ENCODE data around the gene CEP85L.

CEP85L gene

GRCh38 chr6:118502169-118502568 lies 149.2 kb downstream of the CEP85L start:
- no peaks in the 10 kb centered on the region for H3K27me3 ChIP-seq (ENCODE audit: insufficient read depth, poor library complexity, severe bottlenecking)
- TF ChIP-seq SPI1 (IDR thresholded peaks at IDR 0.05; ENCODE audit: borderline replicate concordance, low read depth) (no peak), CTCF (IDR thresholded peaks at IDR 0.05; ENCODE audit: insufficient read depth, low read length) (no peak), REST (IDR thresholded peaks at IDR 0.05; ENCODE audit: insufficient replicate concordance, low read depth) (no peak), GABPA (IDR thresholded peaks at IDR 0.05; ENCODE audit: low read depth) (no peak), POLR2AphosphoS5 (IDR thresholded peaks at IDR 0.05; ENCODE audit: low read depth) (no peak)
- H3K4me3 ChIP-seq (replicated peaks; ENCODE audit: insufficient read depth, low read length): no peak overlapping the region
- no peak overlapping the region for H3K27ac ChIP-seq (replicated peaks)
- DNase-seq (ENCODE audit: low read depth in 1 of 2, low spot score in 1 of 2): no peak

DNA sequence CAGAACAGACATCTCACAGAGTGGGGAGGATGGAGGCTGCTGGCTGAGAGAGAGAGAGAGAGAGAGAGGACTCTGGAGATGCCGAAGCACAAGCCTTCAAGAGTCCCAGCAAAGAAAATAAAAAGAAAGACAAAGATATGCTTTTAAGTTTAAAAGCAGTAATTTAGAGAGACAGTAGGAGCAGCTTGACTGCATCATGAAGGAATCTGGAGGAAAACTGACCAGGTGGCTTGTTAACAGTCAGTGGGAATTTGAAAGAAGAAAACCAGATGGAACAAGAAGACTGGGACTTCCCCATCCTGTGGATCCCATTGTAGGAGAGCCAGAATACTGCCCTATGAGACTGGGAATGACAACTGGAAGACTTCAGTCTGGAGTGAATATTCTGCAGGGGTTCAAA lies 149.6 kb downstream of the CEP85L start:
- no peak overlapping the region for H3K27ac ChIP-seq (replicated peaks)
- TF ChIP-seq CTCF (IDR thresholded peaks at IDR 0.05; ENCODE audit: insufficient read depth, low read length) (no peak), REST (IDR thresholded peaks at IDR 0.05; ENCODE audit: insufficient replicate concordance, low read depth) (no peak), SPI1 (IDR thresholded peaks at IDR 0.05; ENCODE audit: borderline replicate concordance, low read depth) (no peak), GABPA (IDR thresholded peaks at IDR 0.05; ENCODE audit: low read depth) (no peak), POLR2AphosphoS5 (IDR thresholded peaks at IDR 0.05; ENCODE audit: low read depth) (no peak)
- H3K4me3 ChIP-seq (replicated peaks; ENCODE audit: insufficient read depth, low read length): no peak overlapping the region
- H3K27me3 ChIP-seq (ENCODE audit: insufficient read depth, poor library complexity, severe bottlenecking): no peaks in the 10 kb centered on the region
- no peak for DNase-seq (ENCODE audit: low read depth in 1 of 2, low spot score in 1 of 2)

DNA sequence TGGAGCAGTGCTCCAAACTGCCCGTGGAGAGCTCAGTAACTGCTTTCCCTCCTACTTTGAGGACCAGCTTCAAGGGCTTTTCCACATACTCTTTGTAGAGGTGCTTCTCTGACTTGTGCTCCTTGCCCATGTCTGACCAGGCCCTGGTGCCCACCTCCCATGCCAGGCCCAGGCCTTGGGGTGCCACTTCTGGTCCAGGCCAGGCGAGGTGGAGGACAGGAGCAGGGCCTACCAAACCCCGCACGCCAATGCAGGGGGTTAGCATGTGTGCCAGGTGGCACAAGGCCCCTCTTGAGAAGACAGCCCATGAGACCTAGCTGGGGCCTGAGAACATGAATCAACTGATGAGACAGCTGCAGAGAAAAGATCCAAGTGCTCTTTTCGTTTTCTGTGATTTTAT lies 150.3 kb downstream of the CEP85L start:
- no peaks in the 10 kb centered on the region for H3K27me3 ChIP-seq (ENCODE audit: insufficient read depth, poor library complexity, severe bottlenecking)
- DNase-seq (ENCODE audit: low read depth in 1 of 2, low spot score in 1 of 2): no peak
- no peak overlapping the region for H3K4me3 ChIP-seq (replicated peaks; ENCODE audit: insufficient read depth, low read length)
- TF ChIP-seq SPI1 (IDR thresholded peaks at IDR 0.05; ENCODE audit: borderline replicate concordance, low read depth) (no peak), POLR2AphosphoS5 (IDR thresholded peaks at IDR 0.05; ENCODE audit: low read depth) (no peak), GABPA (IDR thresholded peaks at IDR 0.05; ENCODE audit: low read depth) (no peak), CTCF (IDR thresholded peaks at IDR 0.05; ENCODE audit: insufficient read depth, low read length) (no peak), REST (IDR thresholded peaks at IDR 0.05; ENCODE audit: insufficient replicate concordance, low read depth) (no peak)
- H3K27ac ChIP-seq (replicated peaks): no peak overlapping the region
